Measurements from ENCODE around the gene DPH2.

The DPH2 gene

GRCh38 chr1:43994794-43995790 lies 25.3 kb downstream of the DPH2 start:
- Histone ChIP-seq H2AFZ (ENCODE audit: low read depth, low read length) (no peak overlapping the region), H3K27me3 (ENCODE audit: low read depth, low read length) (no peaks in the 10 kb centered on the region), H3K9me3 (ENCODE audit: insufficient read depth, low read length) (no peaks in the 10 kb centered on the region), H3K27ac (ENCODE audit: low read length) (no peak overlapping the region), H3K36me3 (replicated peaks; ENCODE audit: low read depth, low read length) (no peaks in the 10 kb centered on the region), H3K4me3 (ENCODE audit: low read length) (no peak overlapping the region), H3K4me2 (ENCODE audit: low read length) (no peak overlapping the region), H4K20me1 (ENCODE audit: insufficient read depth, low read length) (no peaks in the 10 kb centered on the region), H3K79me2 (ENCODE audit: low read length) (no peaks in the 10 kb centered on the region), H3K4me1 (ENCODE audit: low read length) (peaks cover 16% of the 10 kb centered on the region), H3K9ac (ENCODE audit: low read length) (no peak overlapping the region)
- no peak for TF ChIP-seq EZH2phosphoT487 (IDR thresholded peaks at IDR 0.05; ENCODE audit: low read depth)
- peak; percentile 33 for TF ChIP-seq CTCF (IDR thresholded peaks at IDR 0.05; ENCODE audit: low read depth, low read length)

- no peaks in the 10 kb centered on the region for H3K27me3 ChIP-seq (ENCODE audit: low read depth, low read length)
- H3K4me2 ChIP-seq (ENCODE audit: low read length), result no peak overlapping the region
- no peaks in the 10 kb centered on the region for H4K20me1 ChIP-seq (ENCODE audit: insufficient read depth, low read length)
- H2AFZ ChIP-seq (ENCODE audit: low read depth, low read length), result no peak overlapping the region
- peaks cover 10% of the 10 kb centered on the region; the same call in 1 of the 2 replicates for H3K4me1 ChIP-seq (ENCODE audit: low read length)
- no peaks in the 10 kb centered on the region for H3K9me3 ChIP-seq (ENCODE audit: insufficient read depth, low read length)
- H3K4me3 ChIP-seq (ENCODE audit: low read length), result no peak overlapping the region
- H3K9ac ChIP-seq (ENCODE audit: low read length), result no peak overlapping the region
- no peaks in the 10 kb centered on the region for H3K79me2 ChIP-seq (ENCODE audit: low read length)
- TF ChIP-seq CTCF (IDR thresholded peaks at IDR 0.05; ENCODE audit: low read depth, low read length) (no peak), EZH2phosphoT487 (IDR thresholded peaks at IDR 0.05; ENCODE audit: low read depth) (no peak)
- H3K36me3 ChIP-seq (replicated peaks; ENCODE audit: low read depth, low read length), result no peaks in the 10 kb centered on the region
- H3K27ac ChIP-seq (ENCODE audit: low read length), result no peak overlapping the region
These were observed 26.3 kb downstream of the DPH2 start for GRCh38 chr1:43995984-43996732.

GRCh38 chr1:43996733-43997115 lies 26.9 kb downstream of the DPH2 start:
- Histone ChIP-seq H3K27ac (ENCODE audit: low read length) (no peak overlapping the region), H3K27me3 (ENCODE audit: low read depth, low read length) (no peaks in the 10 kb centered on the region), H3K4me1 (ENCODE audit: low read length) (peaks cover 10% of the 10 kb centered on the region; the same call in 1 of the 2 replicates), H4K20me1 (ENCODE audit: insufficient read depth, low read length) (no peaks in the 10 kb centered on the region), H3K4me2 (ENCODE audit: low read length) (no peak overlapping the region), H3K79me2 (ENCODE audit: low read length) (no peaks in the 10 kb centered on the region), H2AFZ (ENCODE audit: low read depth, low read length) (no peak overlapping the region), H3K4me3 (ENCODE audit: low read length) (no peak overlapping the region), H3K36me3 (replicated peaks; ENCODE audit: low read depth, low read length) (no peaks in the 10 kb centered on the region), H3K9ac (ENCODE audit: low read length) (no peak overlapping the region), H3K9me3 (ENCODE audit: insufficient read depth, low read length) (no peaks in the 10 kb centered on the region)
- TF ChIP-seq CTCF (IDR thresholded peaks at IDR 0.05; ENCODE audit: low read depth, low read length), result no peak
- no peak for TF ChIP-seq EZH2phosphoT487 (IDR thresholded peaks at IDR 0.05; ENCODE audit: low read depth)
